Stimulated activated CD8-positive, alpha-beta memory T cell treated with anti-CD3 and anti-CD28 coated beads, Interleukin-12 subunit alpha, Interleukin-12 subunit beta, amount 100 ng/mL, for 4 hours (primary cell): Measurements from ENCODE around the gene SSBP2.

ENCODE experiments used
- DNase-seq: peaks from one replicate; pipeline ENCODE4 v3.0.0-alpha.2; 2020; ENCODE audit warnings: low read depth

The SSBP2 gene

GRCh38 chr5:81590498-81591384 is 160.2 kb downstream of the SSBP2 start:
- DNase-seq, result no peak

GRCh38 chr5:81579262-81579924 is 171.5 kb downstream of the SSBP2 start:
- no peak for DNase-seq

GRCh38 chr5:81577091-81577490 is 173.8 kb downstream of the SSBP2 start:
- DNase-seq, result no peak

- DNase-seq, result no peak
Measured at GRCh38 chr5:81575924-81576323, 175.0 kb downstream of the SSBP2 start.

GRCh38 chr5:81572201-81572600 is 178.7 kb downstream of the SSBP2 start:
- no peak for DNase-seq

GRCh38 chr5:81558188-81558587 is 192.7 kb downstream of the SSBP2 start:
- DNase-seq, result no peak

- DNase-seq, result no peak
Measured at GRCh38 chr5:81556809-81557208, 194.1 kb downstream of the SSBP2 start.

GRCh38 chr5:81555865-81556264 is 195.0 kb downstream of the SSBP2 start:
- DNase-seq, result no peak

- DNase-seq, result no peak
Measured at GRCh38 chr5:81554647-81555046, 196.2 kb downstream of the SSBP2 start.

GRCh38 chr5:81553567-81554212 is 197.2 kb downstream of the SSBP2 start:
- no peak for DNase-seq

- DNase-seq, result no peak
Measured at GRCh38 chr5:81552852-81553566, 197.9 kb downstream of the SSBP2 start.

- no peak for DNase-seq
Measured at GRCh38 chr5:81549123-81549522, 201.8 kb downstream of the SSBP2 start.

GRCh38 chr5:81547001-81547400 is 203.9 kb downstream of the SSBP2 start:
- DNase-seq, result no peak

GRCh38 chr5:81545911-81546310 is 205.0 kb downstream of the SSBP2 start:
- DNase-seq, result no peak

GRCh38 chr5:81544351-81545018 is 206.4 kb downstream of the SSBP2 start:
- no peak for DNase-seq

GRCh38 chr5:81542242-81542641 is 208.7 kb downstream of the SSBP2 start:
- no peak for DNase-seq

- DNase-seq, result no peak
Measured at GRCh38 chr5:81537905-81538547, 212.9 kb downstream of the SSBP2 start.

- DNase-seq, result no peak
Measured at GRCh38 chr5:81534441-81534840, 216.5 kb downstream of the SSBP2 start.

GRCh38 chr5:81533629-81534405 is 217.1 kb downstream of the SSBP2 start:
- DNase-seq, result no peak

- no peak for DNase-seq
Measured at GRCh38 chr5:81530919-81531318, 220.0 kb downstream of the SSBP2 start.
